CD4-positive, alpha-beta T cell treated with Interferon alpha-2 for 1 hour (primary cell): Measurements from ENCODE around the gene ACOT6.
A peak's percentile ranks its signal among the peaks of the same experiment; 100 is the strongest.
"Not testable (repeated sequence)": the region's sequence is repeated elsewhere in the genome, so short reads cannot be mapped to it uniquely, and the experiment has no call there.

Experiments
- DNase-seq, 2 donors: peaks; one replicate each; pipeline ENCODE4 v3.0.0-alpha.2; 2020 to 2022

The ACOT6 gene, protein sequence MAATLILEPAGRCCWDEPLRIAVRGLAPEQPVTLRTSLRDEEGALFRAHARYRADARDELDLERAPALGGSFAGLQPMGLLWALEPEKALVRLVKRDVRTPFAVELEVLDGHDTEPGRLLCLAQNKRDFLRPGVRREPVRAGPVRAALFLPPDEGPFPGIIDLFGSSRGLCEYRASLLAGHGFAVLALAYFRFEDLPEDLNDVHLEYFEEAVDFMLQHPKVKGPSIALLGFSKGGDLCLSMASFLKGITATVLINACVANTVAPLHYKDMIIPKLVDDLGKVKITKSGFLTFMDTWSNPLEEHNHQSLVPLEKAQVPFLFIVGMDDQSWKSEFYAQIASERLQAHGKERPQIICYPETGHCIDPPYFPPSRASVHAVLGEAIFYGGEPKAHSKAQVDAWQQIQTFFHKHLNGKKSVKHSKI

DNA sequence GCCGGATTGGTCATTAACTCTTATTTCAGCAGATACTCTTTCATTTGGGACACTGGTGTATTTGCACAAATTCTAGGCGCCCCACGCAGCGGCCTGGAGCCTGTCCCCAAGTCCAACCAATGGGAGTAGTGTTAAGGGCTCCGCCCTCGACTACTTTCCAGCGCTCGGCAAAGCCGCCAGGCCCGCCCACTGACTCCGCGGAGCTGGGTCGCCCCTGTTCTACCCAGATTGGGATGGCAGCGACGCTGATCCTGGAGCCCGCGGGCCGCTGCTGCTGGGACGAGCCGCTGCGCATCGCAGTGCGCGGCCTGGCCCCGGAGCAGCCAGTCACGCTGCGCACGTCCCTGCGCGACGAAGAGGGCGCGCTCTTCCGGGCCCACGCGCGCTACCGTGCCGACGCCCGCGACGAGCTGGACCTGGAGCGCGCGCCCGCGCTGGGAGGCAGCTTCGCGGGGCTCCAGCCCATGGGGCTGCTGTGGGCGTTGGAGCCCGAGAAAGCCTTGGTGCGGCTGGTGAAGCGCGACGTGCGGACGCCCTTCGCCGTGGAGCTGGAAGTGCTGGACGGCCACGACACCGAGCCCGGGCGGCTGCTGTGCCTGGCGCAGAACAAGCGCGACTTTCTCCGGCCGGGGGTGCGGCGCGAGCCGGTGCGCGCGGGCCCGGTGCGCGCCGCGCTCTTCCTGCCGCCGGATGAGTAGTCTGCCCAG lies at the start of gene ACOT6:
Gene ACOT6 (plus strand): TSS at position 179 of the 707 bp plus-strand sequence. CDS start 55 bp downstream, at position 234.
- peak; percentile 52 to 72 for DNase-seq

DNA sequence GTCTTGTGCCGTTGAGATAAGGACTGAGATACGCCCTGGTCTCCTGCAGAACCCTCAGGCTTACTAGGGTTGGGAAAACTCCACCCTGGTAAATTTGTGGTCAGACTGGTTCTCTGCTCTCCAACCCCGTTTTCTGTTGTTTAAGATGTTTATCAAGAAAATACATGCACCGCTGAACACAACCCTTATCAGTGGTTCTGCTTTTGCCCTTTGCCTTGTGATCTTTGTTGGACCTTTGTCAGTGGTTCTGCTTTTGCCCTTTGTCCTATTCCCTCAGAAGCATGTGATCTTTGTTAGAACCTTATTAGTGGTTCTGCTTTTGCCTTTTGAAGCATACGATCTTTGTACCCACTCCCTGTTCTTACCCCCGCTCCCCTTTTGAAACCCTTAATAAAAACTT lies 49.6 kb upstream of the ACOT6 start:
- DNase-seq = not testable (repeated sequence)

DNA sequence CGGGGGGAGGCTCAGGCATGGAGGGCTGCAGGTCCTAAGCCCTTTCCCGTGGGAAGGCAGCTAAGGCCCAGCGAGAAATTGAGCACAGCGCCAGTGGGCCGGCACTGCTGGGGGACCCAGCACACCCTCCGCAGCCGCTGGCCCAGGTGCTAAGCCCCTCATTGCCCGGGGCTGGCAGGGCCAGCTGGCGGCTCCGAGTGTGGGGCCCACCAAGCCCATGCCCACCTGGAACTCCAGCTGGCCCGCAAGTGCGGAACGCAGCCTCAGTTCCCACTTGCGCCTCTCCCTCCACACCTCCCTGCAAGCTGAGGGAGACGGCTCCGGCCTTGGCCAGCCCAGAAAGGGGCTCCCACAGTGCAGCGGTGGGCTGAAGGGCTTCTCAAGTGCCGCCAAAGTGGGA lies 45.9 kb upstream of the ACOT6 start:
- not testable (repeated sequence) for DNase-seq

DNA sequence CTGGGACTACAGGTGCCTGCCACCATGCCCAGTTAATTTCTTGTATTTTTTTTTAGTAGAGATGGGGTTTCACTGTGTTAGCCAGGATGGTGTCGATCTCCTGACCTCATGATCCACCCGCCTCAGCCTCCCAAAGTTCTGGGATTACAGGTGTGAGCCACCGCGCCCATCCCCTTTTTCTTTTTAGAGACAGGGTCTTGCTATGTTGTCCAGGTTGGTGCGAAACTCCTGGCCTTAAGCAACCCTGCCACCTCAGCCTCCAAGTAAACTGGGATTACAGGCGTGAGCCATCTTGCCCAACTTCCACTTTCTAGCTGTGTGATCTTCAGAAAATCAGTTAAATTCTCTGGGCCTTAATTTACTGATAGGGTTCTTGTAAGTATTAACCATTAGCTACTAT lies 45.4 kb upstream of the ACOT6 start:
- not testable (repeated sequence) for DNase-seq

DNA sequence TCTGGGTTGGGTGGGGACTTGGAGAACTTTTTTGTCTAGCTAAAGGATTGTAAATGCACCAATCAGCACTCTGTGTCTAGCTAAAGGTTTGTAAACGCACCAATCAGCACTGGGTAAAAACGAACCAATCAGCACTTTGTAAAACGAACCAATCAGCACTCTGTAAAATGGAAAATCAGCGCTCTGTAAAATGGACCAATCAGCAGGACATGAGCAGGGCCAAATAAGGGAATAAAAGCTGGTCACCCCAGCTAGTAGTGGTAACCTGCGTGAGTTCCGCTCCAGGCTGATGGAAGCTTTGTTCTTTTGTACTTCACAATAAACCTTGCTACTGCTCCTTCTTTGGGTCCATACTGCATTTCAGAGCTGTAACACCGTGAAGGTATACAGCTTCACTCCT lies 45.0 kb upstream of the ACOT6 start:
- no peak for DNase-seq

DNA sequence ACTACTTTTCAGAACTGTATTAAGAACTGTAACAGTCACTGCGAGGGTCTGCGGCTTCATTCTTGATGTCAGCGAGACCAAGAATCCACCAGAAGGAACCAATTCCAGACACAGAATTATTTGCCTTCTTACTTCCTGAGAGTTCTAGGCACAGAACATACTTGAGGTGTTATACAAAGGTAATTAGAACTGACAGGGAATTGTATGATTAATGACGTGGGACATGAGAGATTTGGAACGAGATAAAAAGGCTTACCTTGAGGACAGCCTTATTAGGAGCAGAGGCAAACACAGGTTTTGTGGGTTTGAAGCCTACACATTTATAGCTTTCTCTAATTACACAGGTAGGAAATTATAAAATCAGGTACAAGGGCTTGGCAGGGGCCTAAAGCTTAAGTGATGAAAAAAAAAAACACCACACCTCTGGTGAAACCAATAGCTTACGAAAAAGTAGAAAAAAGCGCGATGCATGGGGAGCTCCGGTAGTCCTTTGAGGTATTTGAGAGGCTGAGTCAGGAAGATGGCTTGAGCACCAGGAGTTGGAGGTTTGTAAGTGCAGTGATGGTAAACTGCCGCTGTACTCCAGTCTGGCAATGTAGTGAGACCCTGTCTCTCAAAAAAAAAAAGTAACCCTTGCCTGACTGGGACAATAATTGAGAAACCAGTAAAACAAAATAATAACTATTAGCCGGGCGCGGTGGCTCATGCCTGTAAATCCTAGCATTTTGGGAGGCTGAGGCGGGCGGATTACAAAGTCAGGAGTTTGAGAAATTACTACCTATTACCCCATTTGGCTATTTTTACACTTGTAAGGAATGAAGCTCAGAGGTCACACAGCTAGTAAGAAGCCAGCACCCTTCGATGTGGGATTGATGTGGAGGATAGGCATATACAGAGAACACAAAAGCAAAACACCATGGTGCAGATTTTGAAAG lies 44.1 kb upstream of the ACOT6 start:
- peak in 1 of 2 donors; percentile 10 for DNase-seq

DNA sequence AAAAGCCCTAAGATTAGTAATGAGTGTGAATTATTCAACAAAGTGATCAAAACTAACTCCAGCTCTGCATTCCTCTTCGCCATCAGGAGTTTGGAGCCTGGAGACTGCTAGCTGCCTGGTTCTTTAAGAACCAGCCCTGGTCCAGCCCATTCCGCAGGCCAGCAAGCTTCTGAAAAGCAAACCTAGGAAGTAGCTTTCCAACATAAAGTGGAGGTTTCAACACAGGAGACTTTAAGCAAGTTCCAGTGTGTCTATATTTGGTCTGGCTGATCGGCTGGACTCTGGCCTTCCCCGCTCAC lies 43.5 kb upstream of the ACOT6 start:
- DNase-seq = not testable (repeated sequence)

DNA sequence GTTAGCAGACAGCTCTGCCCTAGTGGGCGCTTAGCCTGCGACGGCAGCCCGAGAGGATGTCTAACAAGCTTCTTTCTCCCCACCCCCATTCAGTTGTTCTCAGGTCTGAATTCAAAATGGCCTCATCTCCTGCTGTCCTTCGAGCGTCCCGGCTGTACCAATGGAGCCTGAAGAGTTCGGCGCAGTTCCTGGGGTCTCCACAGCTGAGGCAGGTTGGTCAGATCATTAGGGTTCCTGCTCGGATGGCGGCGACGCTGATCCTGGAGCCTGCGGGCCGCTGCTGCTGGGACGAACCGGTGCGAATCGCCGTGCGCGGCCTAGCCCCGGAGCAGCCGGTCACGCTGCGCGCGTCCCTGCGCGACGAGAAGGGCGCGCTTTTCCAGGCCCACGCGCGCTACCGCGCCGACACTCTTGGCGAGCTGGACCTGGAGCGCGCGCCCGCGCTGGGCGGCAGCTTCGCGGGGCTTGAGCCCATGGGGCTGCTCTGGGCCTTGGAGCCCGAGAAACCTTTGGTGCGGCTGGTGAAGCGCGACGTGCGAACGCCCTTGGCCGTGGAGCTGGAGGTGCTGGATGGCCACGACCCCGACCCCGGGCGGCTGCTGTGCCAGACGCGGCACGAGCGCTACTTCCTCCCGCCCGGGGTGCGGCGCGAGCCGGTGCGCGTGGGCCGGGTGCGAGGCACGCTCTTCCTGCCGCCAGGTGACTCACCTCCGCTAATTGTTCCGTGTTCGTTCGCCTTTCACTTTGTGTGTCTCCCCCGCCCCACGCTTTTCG lies 42.9 kb upstream of the ACOT6 start, which contains the start of gene ACOT2:
Gene ACOT2 (plus strand): TSS at position 29 of the 774 bp plus-strand sequence. CDS start 28 bp downstream, at position 57.
- peak; percentile 62 to 78 for DNase-seq

DNA sequence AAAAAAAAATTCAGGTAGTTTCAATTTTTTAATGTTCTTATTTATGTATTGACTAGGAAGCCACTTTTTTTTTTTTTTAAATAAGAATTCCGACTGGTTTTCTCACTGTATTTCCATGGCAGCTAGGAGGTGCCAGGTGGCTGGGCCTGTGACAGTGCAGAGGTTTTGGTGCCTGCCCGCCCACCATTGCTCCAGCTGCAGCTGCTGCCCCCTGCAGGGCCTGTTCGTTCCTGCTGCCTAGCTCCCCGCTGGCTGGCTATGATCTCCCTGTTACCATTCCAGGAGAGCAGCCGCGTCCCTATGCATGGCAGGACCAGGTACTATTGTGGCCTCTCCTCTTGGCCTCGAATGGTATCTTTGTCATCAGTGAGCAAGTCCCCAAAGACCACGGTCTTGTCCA lies 41.4 kb upstream of the ACOT6 start:
- peak; percentile 63 to 80 for DNase-seq

DNA sequence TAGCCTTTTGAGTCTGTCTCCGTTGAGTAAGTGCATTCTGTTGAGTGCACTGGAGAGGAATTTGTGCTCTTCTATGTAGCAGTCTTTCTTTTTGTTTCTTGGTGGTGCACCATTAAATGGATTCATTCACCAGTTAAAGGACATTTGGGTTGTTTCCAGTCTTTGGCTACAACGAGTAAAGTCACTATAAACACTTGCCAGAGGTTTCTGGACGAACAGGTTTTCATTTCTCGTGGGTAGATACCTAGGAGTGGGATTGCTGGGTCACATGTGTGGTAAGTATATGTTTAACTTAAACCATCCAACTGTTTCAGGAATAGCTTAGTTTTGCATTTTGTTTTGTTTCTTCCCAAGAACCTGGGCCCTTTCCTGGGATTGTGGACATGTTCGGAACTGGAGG lies 39.3 kb upstream of the ACOT6 start:
- not testable (repeated sequence) for DNase-seq

DNA sequence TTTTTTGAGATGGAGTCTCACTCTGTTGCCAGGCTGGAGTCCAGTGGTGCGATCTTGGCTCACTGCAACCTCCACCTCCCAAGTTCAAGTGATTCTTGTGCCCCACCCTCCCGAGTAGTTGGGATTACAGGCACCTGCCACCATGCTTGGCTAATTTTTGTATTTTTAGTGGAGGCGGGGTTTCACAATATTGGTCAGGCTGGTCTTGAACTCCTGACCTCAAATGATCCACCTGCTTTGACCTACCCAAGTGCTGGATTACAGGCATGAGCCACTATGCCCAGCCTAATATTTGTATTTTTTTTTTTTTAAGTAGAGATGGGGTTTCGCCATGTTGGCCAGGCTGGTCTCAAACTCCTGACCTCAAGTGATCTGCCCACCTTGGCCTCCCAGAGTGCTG lies 38.6 kb upstream of the ACOT6 start:
- not testable (repeated sequence) for DNase-seq

DNA sequence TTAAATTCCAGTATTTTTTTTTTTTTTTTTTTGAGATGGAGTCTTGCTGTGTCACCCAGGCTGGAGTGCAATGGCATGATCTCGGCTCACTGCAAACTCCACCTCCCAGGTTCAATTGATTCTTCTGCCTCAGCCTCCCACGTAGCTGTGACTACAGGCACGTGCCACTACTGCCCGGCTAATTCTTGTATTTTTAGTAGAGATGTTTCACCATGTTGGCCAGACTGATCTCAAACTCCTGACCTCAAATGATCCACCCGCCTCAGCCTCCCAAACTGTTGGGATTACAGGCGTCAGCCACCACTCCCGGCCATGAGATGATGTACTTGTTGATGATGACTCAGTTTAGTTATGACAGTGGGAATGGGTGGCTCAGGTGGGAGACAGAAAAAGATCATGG lies 38.1 kb upstream of the ACOT6 start:
- DNase-seq = not testable (repeated sequence)

DNA sequence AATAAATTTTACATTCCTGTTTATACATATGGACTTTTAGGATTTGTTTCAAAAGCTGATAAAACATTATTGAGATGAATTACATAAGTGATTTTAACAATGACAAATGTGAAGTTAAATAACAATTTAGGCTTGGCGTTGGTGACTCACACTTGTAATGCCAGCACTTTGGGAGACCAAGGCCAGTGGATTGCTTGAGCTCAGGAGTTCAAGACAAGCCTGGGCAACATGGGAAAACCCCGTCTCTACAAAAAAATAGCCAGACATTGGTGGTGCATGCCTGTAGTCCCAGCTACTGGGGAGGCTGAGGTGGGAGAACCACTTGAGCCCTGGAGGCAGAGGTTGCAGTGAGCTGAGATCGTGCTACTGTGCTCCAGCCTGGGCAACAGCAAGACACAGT lies 35.9 kb upstream of the ACOT6 start:
- no peak for DNase-seq

DNA sequence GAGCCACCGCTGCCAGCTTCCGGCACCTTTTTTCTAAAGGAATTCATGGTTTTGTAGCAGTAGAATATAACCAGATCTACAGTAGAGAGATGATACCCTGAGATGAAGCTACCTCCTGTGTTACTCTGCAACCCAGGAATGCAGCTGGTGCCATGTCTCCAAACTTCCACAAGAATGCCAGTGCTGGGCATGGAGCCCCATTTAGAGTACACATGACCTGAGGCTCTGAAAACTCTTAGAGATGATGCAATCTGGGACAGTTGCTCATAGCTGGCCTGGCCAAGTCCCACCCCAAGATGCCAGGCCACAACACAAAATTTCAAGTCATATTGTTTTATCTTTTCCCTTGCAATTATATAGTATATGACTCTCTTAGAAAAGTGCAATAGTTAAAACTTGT lies 35.1 kb upstream of the ACOT6 start:
- DNase-seq = not testable (repeated sequence)

DNA sequence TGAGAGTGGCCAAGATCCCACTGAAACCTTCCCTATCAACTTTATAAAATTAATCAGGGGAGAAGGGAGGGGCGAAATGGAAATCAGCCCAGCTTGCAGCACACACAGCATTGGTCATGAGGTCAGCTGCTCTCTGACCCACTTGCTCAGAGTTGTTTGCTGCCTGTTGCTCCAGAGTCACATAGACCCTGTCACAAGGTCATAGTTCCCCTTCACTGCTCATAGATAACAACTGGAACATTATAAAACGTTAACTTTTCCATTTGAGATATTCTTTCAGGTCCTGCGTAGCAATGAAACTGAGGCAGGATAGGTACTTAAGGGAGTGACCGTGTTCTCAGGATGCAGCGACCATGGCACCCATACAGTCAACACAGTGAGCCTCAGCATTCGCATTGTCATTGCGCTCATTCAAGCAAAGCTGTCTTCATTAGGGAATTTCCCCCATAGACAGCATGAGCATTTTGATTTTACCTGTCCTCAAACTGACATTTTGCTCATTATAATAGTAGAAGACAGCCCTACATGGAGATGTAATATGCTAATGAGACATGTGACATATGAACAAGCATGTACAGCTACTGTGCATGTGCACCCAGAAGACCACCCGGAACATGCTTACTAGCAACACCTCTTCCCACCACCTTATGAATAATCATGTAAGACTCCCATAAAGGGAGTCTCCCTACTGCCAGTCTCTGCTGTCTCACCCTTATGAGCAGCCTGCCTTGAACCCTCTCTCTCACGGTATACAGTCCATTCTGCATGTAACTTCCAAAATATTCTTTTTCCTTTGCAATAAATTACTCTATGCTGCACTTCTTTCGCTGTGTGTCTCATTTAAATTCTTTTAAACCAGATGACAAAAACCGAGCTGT lies 30.0 kb upstream of the ACOT6 start:
- DNase-seq = not testable (repeated sequence)

DNA sequence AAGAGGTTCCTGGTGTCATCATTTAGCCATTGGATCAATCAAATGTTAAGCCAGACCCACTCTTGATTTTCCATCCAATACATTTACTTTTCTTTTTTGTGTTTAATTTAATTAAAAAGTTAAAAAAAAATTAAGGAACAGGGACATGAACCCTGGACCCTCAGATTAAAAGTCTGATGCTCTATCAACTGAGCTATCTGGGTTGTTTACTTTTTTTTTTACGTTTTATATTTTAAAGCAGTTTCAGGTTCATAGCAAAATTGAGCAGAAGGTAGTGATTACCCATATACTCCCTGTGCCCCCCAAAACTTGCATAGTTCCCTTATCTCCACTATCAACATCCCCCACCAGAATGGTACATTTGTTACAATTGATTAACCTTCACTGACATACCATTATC lies 23.6 kb upstream of the ACOT6 start:
- DNase-seq = no peak

DNA sequence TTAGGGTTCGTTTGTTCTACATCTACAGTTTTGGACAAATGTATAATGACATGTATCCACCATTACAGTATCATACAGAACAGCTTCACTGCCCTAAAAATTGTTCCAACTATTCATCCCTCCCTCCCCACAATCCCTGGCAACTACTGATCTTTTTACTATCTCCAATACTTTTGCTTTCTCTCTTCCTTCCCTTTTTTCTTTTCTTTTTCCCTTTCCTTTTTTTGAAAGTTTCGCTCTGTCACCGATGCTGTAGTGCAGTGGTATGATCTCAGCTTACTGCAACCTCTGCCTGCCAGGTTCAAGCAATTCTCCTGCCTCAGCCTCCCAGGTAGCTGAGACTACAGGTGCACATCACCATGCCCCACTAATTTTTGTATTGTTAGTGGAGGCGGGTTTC lies 23.2 kb upstream of the ACOT6 start:
- DNase-seq = no peak

DNA sequence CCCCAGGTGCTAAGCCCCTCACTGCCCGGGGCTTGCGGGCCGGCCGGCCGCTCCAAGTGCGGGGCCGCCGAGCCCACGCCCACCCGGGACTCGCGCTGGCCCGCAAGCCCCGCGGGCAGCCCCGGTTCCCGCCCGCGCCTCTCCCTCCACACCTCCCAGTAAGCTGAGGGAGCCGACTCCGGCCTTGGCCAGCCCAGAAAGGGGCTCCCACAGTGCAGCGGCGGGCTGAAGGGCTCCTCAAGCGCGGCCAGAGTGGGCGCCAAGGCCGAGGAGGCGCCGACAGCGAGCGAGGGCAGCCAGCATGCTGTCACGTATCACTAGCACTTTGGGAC lies 21.7 kb upstream of the ACOT6 start:
- DNase-seq = not testable (repeated sequence)

DNA sequence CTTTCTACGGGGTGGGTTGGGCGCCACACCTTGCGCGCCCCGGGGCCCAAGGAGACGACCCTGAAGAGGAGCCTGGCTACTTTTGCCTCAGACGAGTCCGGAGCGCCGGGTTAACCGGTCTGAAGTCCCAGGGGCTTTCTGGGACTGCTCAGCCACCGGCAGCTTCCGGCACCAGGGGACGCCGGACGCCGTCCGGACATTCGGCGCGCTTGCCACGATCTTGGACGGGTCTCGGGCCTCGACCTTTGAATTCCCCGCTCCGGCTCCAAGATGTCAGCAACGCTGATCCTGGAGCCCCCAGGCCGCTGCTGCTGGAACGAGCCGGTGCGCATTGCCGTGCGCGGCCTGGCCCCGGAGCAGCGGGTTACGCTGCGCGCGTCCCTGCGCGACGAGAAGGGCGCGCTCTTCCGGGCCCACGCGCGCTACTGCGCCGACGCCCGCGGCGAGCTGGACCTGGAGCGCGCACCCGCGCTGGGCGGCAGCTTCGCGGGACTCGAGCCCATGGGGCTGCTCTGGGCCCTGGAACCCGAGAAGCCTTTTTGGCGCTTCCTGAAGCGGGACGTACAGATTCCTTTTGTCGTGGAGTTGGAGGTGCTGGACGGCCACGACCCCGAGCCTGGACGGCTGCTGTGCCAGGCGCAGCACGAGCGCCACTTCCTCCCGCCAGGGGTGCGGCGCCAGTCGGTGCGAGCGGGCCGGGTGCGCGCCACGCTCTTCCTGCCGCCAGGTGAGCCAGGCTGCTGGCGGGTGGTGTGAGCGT lies 20.4 kb upstream of the ACOT6 start, which contains the start of gene ACOT4:
Gene ACOT4 (plus strand): TSS at position 184 of the 760 bp plus-strand sequence. CDS start 87 bp downstream, at position 271.
- DNase-seq = peak; percentile 24 to 61

DNA sequence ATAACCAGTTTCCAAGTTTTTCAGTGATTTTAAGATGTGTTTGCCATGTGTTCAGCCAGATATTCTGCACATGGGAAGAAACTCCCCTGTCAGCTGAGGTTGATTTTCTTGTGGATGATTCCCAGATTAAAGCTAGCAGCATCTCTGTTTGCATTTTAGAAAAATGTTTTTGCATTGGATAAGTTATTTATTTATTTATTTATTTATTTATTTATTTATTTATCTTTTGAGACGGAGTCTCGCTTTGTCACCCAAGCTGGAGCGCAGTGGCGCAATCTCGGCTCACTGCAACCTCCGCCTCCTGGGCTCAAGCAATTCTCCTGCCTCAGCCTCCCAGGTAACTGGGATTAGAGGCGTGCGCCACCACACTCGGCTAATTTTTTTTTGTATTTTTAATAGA lies 17.8 kb upstream of the ACOT6 start:
- no peak for DNase-seq
